Left ventricle myocardium inferior (tissue), 1 donor: Measurements from ENCODE around the gene KAZN. TPM values are rescaled to one million over a fixed set of nuclear protein-coding genes. Genes with fewer than 3 reads are reported as not detected.
A peak's percentile ranks its signal among the peaks of the same experiment; 100 is the strongest.

Source experiments
- DNase-seq: peaks from one replicate; pipeline ENCODE4 v3.0.0-alpha.2; 2020
- H3K27ac ChIP-seq: fragments of 200-600 bp; replicated peaks from 2 replicates; pipeline ENCODE4 v1.8.0; 2021
- H3K27me3 ChIP-seq: fragments of 200-600 bp; 2 replicates; pipeline ENCODE4 v1.8.0; 2021; ENCODE audit warnings: low read depth
- H3K36me3 ChIP-seq: fragments of 200-600 bp; 2 replicates; pipeline ENCODE4 v1.8.0; 2021
- H3K4me1 ChIP-seq: fragments of 200-600 bp; 2 replicates; pipeline ENCODE4 v1.8.0; 2021
- H3K4me3 ChIP-seq: fragments of 200-600 bp; 2 replicates; pipeline ENCODE4 v1.8.0; 2021; ENCODE audit warnings: mild to moderate bottlenecking, moderate library complexity
- H3K9me3 ChIP-seq: fragments of 200-600 bp; replicated peaks from 2 replicates; pipeline ENCODE4 v1.8.0; 2021
- CTCF ChIP-seq: fragments of 200-600 bp; IDR thresholded peaks from 2 replicates; pipeline ENCODE4 v1.8.0; 2021; ENCODE audit warnings: antibody characterized with exemption, mild to moderate bottlenecking, borderline replicate concordance
- intact Hi-C: fragments of 100-400 bp; cut with micrococcal nuclease; formaldehyde crosslinking; loops from one replicate; pipeline ENCODE4 v1.11.0; 2022
- total RNA-seq: library from RNA; stranded (reverse); fragmentation: NEBNext Ultra II Directional; extraction: Animal tissue kit (Norgen Biotek cat#: 25700); gene quantifications from one replicate; pipeline ENCODE4 v1.2.1, GENCODE V29; 2021
- donor health status: DM: no; HTN: yes; CAD: no; lungs with severe emphysema.

KAZN gene
- total RNA-seq, 1 donor from 2014 or later, result 2.2 TPM

- intact Hi-C loops, result no loop called here
- no peak for DNase-seq
- Histone ChIP-seq H3K9me3 (no peaks in the 10 kb centered on the region), H3K27me3 (no peaks in the 10 kb centered on the region), H3K36me3 (no peaks in the 10 kb centered on the region), H3K4me3 (no peak overlapping the region), H3K27ac (no peak overlapping the region), H3K4me1 (peaks cover 9% of the 10 kb centered on the region)
- no peak for TF ChIP-seq CTCF
Measured at GRCh38 chr1:14910984-14911721, 312.7 kb downstream of the KAZN start.

GRCh38 chr1:14912839-14913481 is 314.5 kb downstream of the KAZN start:
- H3K4me3 ChIP-seq, result no peak overlapping the region
- intact Hi-C loops, result no loop called here
- DNase-seq, result no peak

GRCh38 chr1:14913482-14914177 is 315.1 kb downstream of the KAZN start:
- no peaks in the 10 kb centered on the region for H3K9me3 ChIP-seq
- H3K36me3 ChIP-seq, result no peaks in the 10 kb centered on the region
- peaks cover 9% of the 10 kb centered on the region for H3K4me1 ChIP-seq
- DNase-seq, result no peak
- no peaks in the 10 kb centered on the region for H3K27me3 ChIP-seq
- no peak overlapping the region for H3K4me3 ChIP-seq
- H3K27ac ChIP-seq, result no peak overlapping the region
- TF ChIP-seq CTCF, result no peak
- intact Hi-C loops, result no loop called here

More at GRCh38 chr1:14912839-14913481, 314.5 kb downstream of the KAZN start:
- Histone ChIP-seq H3K36me3 (no peaks in the 10 kb centered on the region), H3K27ac (no peak overlapping the region), H3K27me3 (no peaks in the 10 kb centered on the region), H3K9me3 (no peaks in the 10 kb centered on the region), H3K4me1 (peaks cover 9% of the 10 kb centered on the region)
- TF ChIP-seq CTCF, result no peak

GRCh38 chr1:14914351-14914988 is 316.0 kb downstream of the KAZN start:
- no peak for TF ChIP-seq CTCF
- intact Hi-C loops, result no loop called here

GRCh38 chr1:14915356-14916054 is 317.0 kb downstream of the KAZN start:
- Histone ChIP-seq H3K36me3 (no peaks in the 10 kb centered on the region), H3K9me3 (no peaks in the 10 kb centered on the region), H3K27ac (no peak overlapping the region), H3K27me3 (no peaks in the 10 kb centered on the region), H3K4me1 (peaks cover under 1% of the 10 kb centered on the region), H3K4me3 (no peak overlapping the region)
- DNase-seq, result peak; percentile 32
- intact Hi-C loops, result no loop called here
- peak; percentile 94 for TF ChIP-seq CTCF

More at GRCh38 chr1:14914351-14914988, 316.0 kb downstream of the KAZN start:
- no peaks in the 10 kb centered on the region for H3K27me3 ChIP-seq
- H3K27ac ChIP-seq, result no peak overlapping the region
- H3K4me3 ChIP-seq, result no peak overlapping the region
- H3K9me3 ChIP-seq, result no peaks in the 10 kb centered on the region
- no peaks in the 10 kb centered on the region for H3K36me3 ChIP-seq
- no peak for DNase-seq
- H3K4me1 ChIP-seq, result peaks cover 9% of the 10 kb centered on the region
